Thyroid gland (tissue), 4 donors: ENCODE results near the gene TSHZ2.
"Not testable (repeated sequence)": the region's sequence is repeated elsewhere in the genome, so short reads cannot be mapped to it uniquely, and the experiment has no call there.

Experiments used
- POLR2A ChIP-seq, 2 donors: fragments of 450-650 bp; IDR thresholded peaks; one replicate each; pipeline ENCODE4 v1.6.1; 2017; ENCODE audit warnings: antibody characterized with exemption in 2 of 2, mild to moderate bottlenecking in 2 of 2, moderate library complexity in 1 of 2
- TF ChIP-seq, protein P1 (sequence below), 6 experiments: fragments of 200-600 bp in 3 of 6; fragments of 450-650 bp in 3 of 6; sonication (generic) in 3 of 6; IDR thresholded peaks; one replicate each; pipeline ENCODE4 v1.5.1; 2016 to 2019; ENCODE audit warnings: antibody characterized with exemption in 6 of 6, mild to moderate bottlenecking in 2 of 6, inconsistent platforms in 1 of 6, moderate library complexity in 1 of 6

DNA sequence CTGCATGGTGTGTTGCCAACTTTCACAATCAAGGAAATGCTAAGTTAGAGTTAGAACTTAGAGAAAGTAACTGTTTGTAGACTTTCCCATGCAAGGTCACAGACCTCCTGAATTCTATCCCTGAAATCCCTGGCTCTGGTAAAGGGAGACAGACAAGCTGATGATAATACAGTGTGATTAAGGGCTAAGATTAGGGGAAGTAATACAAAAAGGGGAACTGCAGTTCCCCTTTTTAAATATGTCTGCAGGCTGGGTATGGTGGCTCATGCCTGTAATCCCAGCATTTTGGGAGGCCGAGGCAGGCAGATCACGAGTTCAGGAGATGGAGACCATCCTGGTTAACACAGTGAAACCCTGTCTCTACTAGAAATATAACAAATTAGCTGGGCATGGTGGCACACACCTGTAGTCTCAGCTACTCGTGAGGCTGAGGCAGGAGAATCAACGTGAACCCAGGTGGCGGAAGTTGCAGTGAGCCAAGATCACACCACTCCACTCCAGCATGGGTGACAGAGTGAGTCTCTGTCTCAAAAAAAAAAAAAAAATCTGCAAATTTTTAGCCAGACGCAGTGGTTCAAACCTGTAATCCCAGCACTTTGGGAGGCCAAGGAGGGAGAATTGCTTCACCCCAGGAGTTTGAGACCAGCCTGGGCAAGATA lies 560.6 kb downstream of the TSHZ2 start:
- TF ChIP-seq POLR2A (IDR thresholded peaks at IDR 0.05) = not testable (repeated sequence)
- TF ChIP-seq, protein P1, sequence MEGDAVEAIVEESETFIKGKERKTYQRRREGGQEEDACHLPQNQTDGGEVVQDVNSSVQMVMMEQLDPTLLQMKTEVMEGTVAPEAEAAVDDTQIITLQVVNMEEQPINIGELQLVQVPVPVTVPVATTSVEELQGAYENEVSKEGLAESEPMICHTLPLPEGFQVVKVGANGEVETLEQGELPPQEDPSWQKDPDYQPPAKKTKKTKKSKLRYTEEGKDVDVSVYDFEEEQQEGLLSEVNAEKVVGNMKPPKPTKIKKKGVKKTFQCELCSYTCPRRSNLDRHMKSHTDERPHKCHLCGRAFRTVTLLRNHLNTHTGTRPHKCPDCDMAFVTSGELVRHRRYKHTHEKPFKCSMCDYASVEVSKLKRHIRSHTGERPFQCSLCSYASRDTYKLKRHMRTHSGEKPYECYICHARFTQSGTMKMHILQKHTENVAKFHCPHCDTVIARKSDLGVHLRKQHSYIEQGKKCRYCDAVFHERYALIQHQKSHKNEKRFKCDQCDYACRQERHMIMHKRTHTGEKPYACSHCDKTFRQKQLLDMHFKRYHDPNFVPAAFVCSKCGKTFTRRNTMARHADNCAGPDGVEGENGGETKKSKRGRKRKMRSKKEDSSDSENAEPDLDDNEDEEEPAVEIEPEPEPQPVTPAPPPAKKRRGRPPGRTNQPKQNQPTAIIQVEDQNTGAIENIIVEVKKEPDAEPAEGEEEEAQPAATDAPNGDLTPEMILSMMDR (IDR thresholded peaks at IDR 0.05) = not testable (repeated sequence)
